Colonic mucosa (tissue), 4 donors: Measurements from ENCODE around the gene ITPR3. TPM values are rescaled to one million over a fixed set of nuclear protein-coding genes. Genes with fewer than 3 reads are reported as not detected.

ENCODE experiments used
- DNase-seq: peaks from one replicate; pipeline ENCODE4 v3.0.0-alpha.2; 2020
- H3K27ac ChIP-seq: fragments of 200-600 bp; one replicate; pipeline ENCODE4 v1.8.0; 2021
- H3K27me3 ChIP-seq: fragments of 200-600 bp; one replicate; pipeline ENCODE4 v1.8.0; 2021
- H3K36me3 ChIP-seq: fragments of 200-600 bp; one replicate; pipeline ENCODE4 v1.8.0; 2021
- H3K4me1 ChIP-seq: fragments of 200-600 bp; one replicate; pipeline ENCODE4 v1.8.0; 2021; ENCODE audit warnings: mild to moderate bottlenecking
- H3K4me3 ChIP-seq: fragments of 200-600 bp; one replicate; pipeline ENCODE4 v1.8.0; 2021
- H3K9ac ChIP-seq, 2 donors: one replicate each; pipeline ENCODE4 v1.7.0; 2013; ENCODE audit warnings: control low read depth in 2 of 2, low read depth in 2 of 2, low read length in 2 of 2
- H3K9me3 ChIP-seq: fragments of 200-600 bp; one replicate; pipeline ENCODE4 v1.8.0; 2021
- CTCF ChIP-seq: fragments of 200-600 bp; IDR thresholded peaks from one replicate; pipeline ENCODE4 v1.8.0; 2022; ENCODE audit warnings: antibody characterized with exemption, mild to moderate bottlenecking
- intact Hi-C: fragments of 100-400 bp; cut with DNase I; formaldehyde crosslinking; loops from one replicate; pipeline ENCODE4 v1.14.1; 2022
- total RNA-seq, 2 donors: library from RNA; stranded (reverse); fragmentation: NEBNext Ultra II Directional in 1 of 2; extraction: Animal tissue kit (Norgen Biotek cat#: 25700) in 1 of 2; gene quantifications; one replicate each; pipeline ENCODE4 v1.2.1, GENCODE V29; 2021
- donor health status: healthy.
- donor health status: DM: no; HTN: no; CAD: no.
- donor health status: DM: no; HTN: no; CAD: no.

Gene ITPR3
- total RNA-seq, 2 donors from 2014 or later = 86.2 to 119 TPM

GRCh38 chr6:33634946-33635345 is 13.8 kb downstream of the ITPR3 start:
- no peak overlapping the region for H3K4me3 ChIP-seq
- intact Hi-C loops = no loop called here

GRCh38 chr6:33636655-33637054 is 15.5 kb downstream of the ITPR3 start:
- intact Hi-C loops = no loop called here
- no peak for TF ChIP-seq CTCF
- no peak overlapping the region for H3K4me3 ChIP-seq
- peaks cover 19% of the 10 kb centered on the region for H3K4me1 ChIP-seq
- H3K9ac ChIP-seq = no peak overlapping the region
- H3K27me3 ChIP-seq = no peaks in the 10 kb centered on the region
- no peak for DNase-seq
- H3K27ac ChIP-seq = no peak overlapping the region
- H3K36me3 ChIP-seq = no peaks in the 10 kb centered on the region
- no peaks in the 10 kb centered on the region for H3K9me3 ChIP-seq

More at GRCh38 chr6:33634946-33635345, 13.8 kb downstream of the ITPR3 start:
- Histone ChIP-seq H3K27ac (no peak overlapping the region), H3K4me1 (peaks cover 19% of the 10 kb centered on the region), H3K9me3 (no peaks in the 10 kb centered on the region), H3K27me3 (no peaks in the 10 kb centered on the region), H3K9ac (no peak overlapping the region), H3K36me3 (no peaks in the 10 kb centered on the region)
- no peak for TF ChIP-seq CTCF
- no peak for DNase-seq

GRCh38 chr6:33638556-33638955 is 17.4 kb downstream of the ITPR3 start:
- DNase-seq = peak; percentile 29
- H3K27me3 ChIP-seq = no peaks in the 10 kb centered on the region
- H3K36me3 ChIP-seq = no peaks in the 10 kb centered on the region
- intact Hi-C loops = no loop called here
- H3K4me1 ChIP-seq = peaks cover 8% of the 10 kb centered on the region
- H3K4me3 ChIP-seq = no peak overlapping the region
- H3K27ac ChIP-seq = peak overlapping the region; percentile 32
- no peaks in the 10 kb centered on the region for H3K9me3 ChIP-seq
- TF ChIP-seq CTCF = no peak
- H3K9ac ChIP-seq = no peak overlapping the region

- H3K27ac ChIP-seq = no peak overlapping the region
- no peak for DNase-seq
- peaks cover under 1% of the 10 kb centered on the region for H3K4me1 ChIP-seq
- no peaks in the 10 kb centered on the region for H3K27me3 ChIP-seq
- no peak overlapping the region for H3K4me3 ChIP-seq
- no peaks in the 10 kb centered on the region for H3K36me3 ChIP-seq
- intact Hi-C loops = no loop called here
- no peak overlapping the region for H3K9ac ChIP-seq
- H3K9me3 ChIP-seq = no peaks in the 10 kb centered on the region
- TF ChIP-seq CTCF = no peak
Measured at GRCh38 chr6:33639559-33639958, 18.4 kb downstream of the ITPR3 start.

GRCh38 chr6:33640361-33640760 is 19.2 kb downstream of the ITPR3 start:
- Histone ChIP-seq H3K27me3 (no peaks in the 10 kb centered on the region), H3K4me3 (no peak overlapping the region), H3K9me3 (no peaks in the 10 kb centered on the region), H3K4me1 (no peaks in the 10 kb centered on the region), H3K36me3 (no peaks in the 10 kb centered on the region), H3K27ac (no peak overlapping the region), H3K9ac (no peak overlapping the region)
- TF ChIP-seq CTCF = no peak
- intact Hi-C loops = no loop called here
- DNase-seq = no peak

GRCh38 chr6:33641144-33641543 is 20.0 kb downstream of the ITPR3 start:
- no peaks in the 10 kb centered on the region for H3K4me1 ChIP-seq
- TF ChIP-seq CTCF = no peak
- no peak for DNase-seq
- intact Hi-C loops = no loop called here
- H3K4me3 ChIP-seq = no peak overlapping the region
- H3K9ac ChIP-seq = no peak overlapping the region
- no peaks in the 10 kb centered on the region for H3K9me3 ChIP-seq
- H3K36me3 ChIP-seq = no peaks in the 10 kb centered on the region
- no peak overlapping the region for H3K27ac ChIP-seq
- H3K27me3 ChIP-seq = no peaks in the 10 kb centered on the region
